ENCODE results near the gene NELFCD. TPM values are rescaled to one million over a fixed set of nuclear protein-coding genes. Genes with fewer than 3 reads are reported as not detected.

Gene NELFCD
- total RNA-seq, 4 donors from 2014 or later, result 36.3 to 64.8 (median 47.0) TPM

- no peak for TF ChIP-seq CTCF (IDR thresholded peaks at IDR 0.05; ENCODE audit: low read depth)
These were observed 4.9 kb upstream of the NELFCD start for GRCh38 chr20:58976061-58976730.

GRCh38 chr20:58978351-58979190 is 2.5 kb upstream of the NELFCD start:
- no peak for TF ChIP-seq CTCF (IDR thresholded peaks at IDR 0.05; ENCODE audit: low read depth)

GRCh38 chr20:58981628-58982364 is 740 bp downstream of the NELFCD start:
- TF ChIP-seq CTCF (IDR thresholded peaks at IDR 0.05; ENCODE audit: low read depth), result no peak

GRCh38 chr20:58982406-58983114 is 1.5 kb downstream of the NELFCD start:
- TF ChIP-seq CTCF (IDR thresholded peaks at IDR 0.05; ENCODE audit: low read depth), result no peak

GRCh38 chr20:58984691-58985090 is 3.6 kb downstream of the NELFCD start:
- TF ChIP-seq CTCF (IDR thresholded peaks at IDR 0.05; ENCODE audit: low read depth), result no peak

- no peak for TF ChIP-seq CTCF (IDR thresholded peaks at IDR 0.05; ENCODE audit: low read depth)
These were observed 4.6 kb downstream of the NELFCD start for GRCh38 chr20:58985656-58986055.

Measured in subcutaneous adipose tissue (tissue), 4 donors.